Upper lobe of left lung (tissue), 6 donors: ENCODE results near the gene AFAP1. TPM values are rescaled to one million over a fixed set of nuclear protein-coding genes. Genes with fewer than 3 reads are reported as not detected.

Experiments
- ATAC-seq, 2 donors: fragments of 200-7000 bp; cut with Tn5 transposase; one replicate each; pipeline ENCODE4 v1.9.1; 2022; ENCODE audit warnings: mild to moderate bottlenecking in 2 of 2, moderate library complexity in 2 of 2; ENCODE audit not compliant: low FRiP score in 2 of 2
- DNase-seq, 2 donors: peaks; one replicate each; pipeline ENCODE4 v3.0.0-alpha.2; 2019 to 2020
- H3K27ac ChIP-seq, 4 donors: fragments of 200-600 bp; sonication (generic); one replicate each; pipeline ENCODE4 v1.5.1; 2016 to 2019
- H3K27me3 ChIP-seq, 4 donors: fragments of 200-600 bp; sonication (generic); one replicate each; pipeline ENCODE4 v1.5.1; 2017 to 2019
- H3K36me3 ChIP-seq, 4 donors: fragments of 200-600 bp; sonication (generic); one replicate each; pipeline ENCODE4 v1.5.1; 2016 to 2019
- H3K4me1 ChIP-seq, 4 donors: fragments of 200-600 bp; sonication (generic); one replicate each; pipeline ENCODE4 v1.5.1; 2018 to 2019
- H3K4me3 ChIP-seq, 4 donors: fragments of 200-600 bp; sonication (generic); one replicate each; pipeline ENCODE4 v1.5.1; 2017 to 2019; ENCODE audit warnings: mild to moderate bottlenecking in 2 of 4, moderate library complexity in 1 of 4
- H3K9me3 ChIP-seq, 4 donors: fragments of 200-600 bp; sonication (generic); one replicate each; pipeline ENCODE4 v1.5.1; 2018 to 2019
- EP300 ChIP-seq, 4 donors: sonication (generic); formaldehyde crosslinking; IDR thresholded peaks; one replicate each; pipeline ENCODE4 v1.5.1; 2017; ENCODE audit warnings: antibody characterized with exemption in 4 of 4, control low read depth in 2 of 4
- POLR2A ChIP-seq, 4 donors: fragments of 450-650 bp; IDR thresholded peaks; one replicate each; pipeline ENCODE4 v1.5.1; 2016 to 2017; ENCODE audit warnings: antibody characterized with exemption in 4 of 4, mild to moderate bottlenecking in 2 of 4
- POLR2AphosphoS5 ChIP-seq, 2 donors: sonication (generic); formaldehyde crosslinking; IDR thresholded peaks; one replicate each; pipeline ENCODE4 v1.5.1; 2017; ENCODE audit warnings: antibody characterized with exemption in 2 of 2
- WGBS, 2 donors: methylation state at CpG; one replicate each; pipeline ENCODE4 v1.1.5; 2017 to 2018; 5-methylcytosine and 5-hydroxymethylcytosine counted together
- total RNA-seq, 6 donors: library from RNA; depleted of rRNA in 4 of 6; stranded (reverse); fragments of >200 nt in 4 of 6; gene quantifications; one replicate each; pipeline versions ENCODE4 v1.1.0 to v1.2.1, GENCODE V29; 2016 to 2021
- TF ChIP-seq, protein P1 (sequence below), 6 experiments: fragments of 450-650 bp in 4 of 6; fragments of 200-600 bp in 2 of 6; sonication (generic) in 2 of 6; IDR thresholded peaks; one replicate each; pipeline ENCODE4 v1.5.1; 2016 to 2019; ENCODE audit warnings: antibody characterized with exemption in 6 of 6
- donor health status: DM: no; HTN: no; CAD: no; lungs with moderate emphysema.
- donor health status: DM: no; HTN: yes; CAD: no; lungs with severe emphysema.

AFAP1 gene
- total RNA-seq, 6 donors from 2014 or later: 10.9 to 26.7 (median 19.2) TPM

DNA sequence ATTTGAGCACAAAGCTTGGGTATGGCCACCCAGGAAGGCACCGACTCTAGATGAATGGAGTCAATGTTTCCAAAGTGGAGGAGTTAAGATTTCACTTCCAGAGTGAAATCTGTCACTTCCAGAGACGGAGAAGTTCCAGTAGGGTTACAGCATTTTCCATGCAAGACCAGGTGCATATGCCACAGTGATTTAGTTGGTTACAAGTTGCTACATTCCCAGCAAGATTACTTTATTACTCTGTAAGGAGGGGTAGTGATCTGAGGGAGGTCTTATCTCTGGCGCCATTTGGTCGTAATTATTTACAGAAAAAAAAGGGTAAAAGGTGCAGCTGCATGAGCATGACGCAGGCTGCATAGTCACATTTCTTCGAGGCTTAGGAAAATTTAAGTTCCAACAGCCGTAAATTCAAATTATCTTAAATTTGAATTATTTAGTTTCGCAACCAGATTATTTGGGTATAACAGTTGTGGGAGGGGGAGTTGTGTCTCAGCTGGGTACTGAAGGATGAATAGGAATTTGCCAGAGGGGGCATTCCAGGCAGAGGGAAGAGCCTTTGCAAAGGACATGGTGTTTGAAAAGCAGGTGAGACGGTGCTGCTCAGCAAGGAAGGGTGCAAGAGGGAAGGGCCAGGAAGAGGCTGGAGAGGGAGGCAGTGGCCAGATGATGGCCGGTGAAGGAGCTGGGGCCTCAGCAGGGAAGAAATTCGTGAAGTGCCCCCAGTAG, 17.4 kb upstream of the AFAP1 start:
- Histone ChIP-seq H3K36me3 (no peaks in the 10 kb centered on the region), H3K9me3 (no peaks in the 10 kb centered on the region), H3K27me3 (no peaks in the 10 kb centered on the region), H3K4me1 (peaks cover 12 to 18% (median 16%) of the 10 kb centered on the region in 4 donors), H3K4me3 (no peak overlapping the region), H3K27ac (peak overlapping the region in 1 of 4 donors; percentile 32)
- ATAC-seq (no peak), DNase-seq (no peak)
- TF ChIP-seq POLR2A (IDR thresholded peaks at IDR 0.05): no peak
- no peak for TF ChIP-seq POLR2AphosphoS5 (IDR thresholded peaks at IDR 0.05)
- no peak for TF ChIP-seq EP300 (IDR thresholded peaks at IDR 0.05)
- TF ChIP-seq, protein P1, sequence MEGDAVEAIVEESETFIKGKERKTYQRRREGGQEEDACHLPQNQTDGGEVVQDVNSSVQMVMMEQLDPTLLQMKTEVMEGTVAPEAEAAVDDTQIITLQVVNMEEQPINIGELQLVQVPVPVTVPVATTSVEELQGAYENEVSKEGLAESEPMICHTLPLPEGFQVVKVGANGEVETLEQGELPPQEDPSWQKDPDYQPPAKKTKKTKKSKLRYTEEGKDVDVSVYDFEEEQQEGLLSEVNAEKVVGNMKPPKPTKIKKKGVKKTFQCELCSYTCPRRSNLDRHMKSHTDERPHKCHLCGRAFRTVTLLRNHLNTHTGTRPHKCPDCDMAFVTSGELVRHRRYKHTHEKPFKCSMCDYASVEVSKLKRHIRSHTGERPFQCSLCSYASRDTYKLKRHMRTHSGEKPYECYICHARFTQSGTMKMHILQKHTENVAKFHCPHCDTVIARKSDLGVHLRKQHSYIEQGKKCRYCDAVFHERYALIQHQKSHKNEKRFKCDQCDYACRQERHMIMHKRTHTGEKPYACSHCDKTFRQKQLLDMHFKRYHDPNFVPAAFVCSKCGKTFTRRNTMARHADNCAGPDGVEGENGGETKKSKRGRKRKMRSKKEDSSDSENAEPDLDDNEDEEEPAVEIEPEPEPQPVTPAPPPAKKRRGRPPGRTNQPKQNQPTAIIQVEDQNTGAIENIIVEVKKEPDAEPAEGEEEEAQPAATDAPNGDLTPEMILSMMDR (IDR thresholded peaks at IDR 0.05): no peak
- 73 to 82% methylated on average over 11 of the region's 11 CpGs for WGBS, 2 donors

DNA sequence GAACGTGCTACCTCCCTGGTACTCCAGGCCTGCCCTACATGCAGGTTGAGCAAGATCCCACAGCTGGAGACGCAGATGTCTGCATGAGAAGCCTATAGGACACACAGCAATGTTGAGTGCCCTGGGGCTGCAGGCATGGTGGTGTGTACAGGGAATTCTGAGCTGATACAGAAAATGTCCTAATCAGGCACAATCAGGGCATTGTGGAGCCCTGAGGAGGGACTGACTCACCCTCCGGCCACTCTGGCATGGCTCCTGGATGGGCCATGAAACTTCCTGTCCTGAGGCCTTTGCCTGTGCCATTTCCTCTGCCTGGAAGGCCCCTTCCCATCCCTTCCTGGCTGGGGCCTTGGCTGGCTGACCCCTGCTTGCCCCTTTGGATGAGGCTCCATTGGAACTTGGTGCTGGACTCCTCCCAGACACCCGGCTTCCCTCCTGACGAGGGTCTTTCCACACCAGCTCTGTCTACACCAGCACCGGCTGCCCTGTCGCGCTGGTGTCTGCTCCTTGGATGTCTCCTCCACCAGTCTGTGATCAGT, 16.7 kb upstream of the AFAP1 start:
- ATAC-seq (peak in 1 of 2 donors; percentile 53), DNase-seq (no peak)
- Histone ChIP-seq H3K27me3 (no peaks in the 10 kb centered on the region), H3K4me1 (peaks cover 11 to 17% (median 16%) of the 10 kb centered on the region in 4 donors), H3K9me3 (no peaks in the 10 kb centered on the region), H3K36me3 (no peaks in the 10 kb centered on the region), H3K4me3 (no peak overlapping the region), H3K27ac (peak overlapping the region in 1 of 4 donors; percentile 32)
- WGBS, 2 donors: 61 to 65% methylated on average over 7 of the region's 8 CpGs
- TF ChIP-seq POLR2AphosphoS5 (IDR thresholded peaks at IDR 0.05): peak; percentile 42 to 87
- TF ChIP-seq, protein P1 (IDR thresholded peaks at IDR 0.05): no peak
- no peak for TF ChIP-seq POLR2A (IDR thresholded peaks at IDR 0.05)
- peak in 3 of 4 donors; percentile 58 to 65 (median 62) for TF ChIP-seq EP300 (IDR thresholded peaks at IDR 0.05)

DNA sequence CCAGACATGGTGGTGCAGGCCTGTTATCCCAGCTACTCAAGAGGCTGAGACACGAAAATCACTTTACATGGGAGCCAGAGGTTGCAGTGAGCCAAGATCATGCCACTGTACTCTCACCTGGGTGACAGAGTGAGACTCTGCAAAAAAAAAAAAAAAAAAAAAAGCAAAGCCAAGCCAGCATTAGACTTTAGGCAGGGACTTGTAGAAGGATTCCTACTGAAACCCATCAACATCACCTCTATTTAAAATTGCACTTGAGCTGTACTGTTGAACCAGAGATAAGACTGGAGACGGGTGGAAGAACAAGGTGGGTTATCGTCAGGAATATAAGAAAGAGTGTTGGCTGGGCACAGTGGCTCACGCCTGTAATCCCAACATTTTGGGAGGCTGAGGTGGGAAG, 15.7 kb upstream of the AFAP1 start:
- Histone ChIP-seq H3K27ac (no peak overlapping the region), H3K4me1 (peaks cover 5 to 8% (median 6%) of the 10 kb centered on the region in 4 donors), H3K36me3 (no peaks in the 10 kb centered on the region), H3K4me3 (no peak overlapping the region), H3K9me3 (no peaks in the 10 kb centered on the region), H3K27me3 (no peaks in the 10 kb centered on the region)
- 76 to 87% methylated on average over 4 of the region's 4 CpGs for WGBS, 2 donors
- DNase-seq (no peak), ATAC-seq (no peak)
- no peak for TF ChIP-seq POLR2AphosphoS5 (IDR thresholded peaks at IDR 0.05)
- TF ChIP-seq EP300 (IDR thresholded peaks at IDR 0.05): no peak
- TF ChIP-seq, protein P1 (IDR thresholded peaks at IDR 0.05): no peak
- no peak for TF ChIP-seq POLR2A (IDR thresholded peaks at IDR 0.05)

DNA sequence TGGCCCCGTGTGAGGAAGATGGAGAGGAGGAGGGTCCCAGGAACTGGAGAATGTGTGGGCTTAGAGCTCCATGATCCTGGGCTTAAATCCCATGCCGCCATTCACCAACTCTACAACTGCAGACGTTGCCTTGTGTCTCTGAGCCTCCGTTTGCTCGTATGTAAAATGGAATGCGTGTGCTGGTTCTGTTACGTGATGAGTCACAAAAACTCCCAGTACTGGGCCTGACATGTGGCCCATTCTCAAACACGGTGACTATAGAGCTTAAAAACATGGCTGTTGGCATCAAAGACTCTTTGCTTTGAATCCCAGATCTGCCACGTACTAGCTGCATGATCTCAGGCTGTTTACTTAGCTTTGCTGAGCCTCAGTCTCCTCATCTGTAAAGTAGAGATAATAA, 13.0 kb upstream of the AFAP1 start:
- DNase-seq: no peak
- no peaks in the 10 kb centered on the region for H3K36me3 ChIP-seq
- H3K27me3 ChIP-seq: no peaks in the 10 kb centered on the region
- no peak overlapping the region for H3K27ac ChIP-seq
- TF ChIP-seq POLR2A (IDR thresholded peaks at IDR 0.05): no peak
- TF ChIP-seq EP300 (IDR thresholded peaks at IDR 0.05): no peak
- TF ChIP-seq, protein P1 (IDR thresholded peaks at IDR 0.05): no peak
- no peak for TF ChIP-seq POLR2AphosphoS5 (IDR thresholded peaks at IDR 0.05)
- H3K9me3 ChIP-seq: no peaks in the 10 kb centered on the region
- H3K4me3 ChIP-seq: no peak overlapping the region
- ATAC-seq: no peak
- WGBS, 2 donors: 89 to 92% methylated on average over 9 of the region's 9 CpGs
- peaks cover 4 to 6% (median 5%) of the 10 kb centered on the region in 4 donors for H3K4me1 ChIP-seq
